IPS DF 4.7 (cell line): ENCODE measurements around the gene ARHGAP21.
"Not testable (repeated sequence)": the region's sequence is repeated elsewhere in the genome, so short reads cannot be mapped to it uniquely, and the experiment has no call there.

Experiments
- DNase-seq: peaks from one replicate; pipeline ENCODE4 v3.0.0-alpha.2; 2013; ENCODE audit warnings: low spot score; ENCODE audit errors: extremely low read depth

Gene ARHGAP21

GRCh38 chr10:24723788-24724380 lies at the start of gene ARHGAP21:
Gene ARHGAP21 (minus strand): TSS chr10:24723887. CDS start chr10:24721899, 1,988 bp downstream.
- DNase-seq = no peak

GRCh38 chr10:24771943-24772694 lies 48.4 kb upstream of the ARHGAP21 start:
- no peak for DNase-seq

- DNase-seq = not testable (repeated sequence)
These were observed 41.3 kb upstream of the ARHGAP21 start for GRCh38 chr10:24764991-24765390.

- DNase-seq = no peak
These were observed 39.4 kb upstream of the ARHGAP21 start for GRCh38 chr10:24762966-24763623.

GRCh38 chr10:24762161-24762924 lies 38.7 kb upstream of the ARHGAP21 start:
- no peak for DNase-seq

GRCh38 chr10:24759672-24760071 lies 36.0 kb upstream of the ARHGAP21 start:
- no peak for DNase-seq

- not testable (repeated sequence) for DNase-seq
These were observed 34.6 kb upstream of the ARHGAP21 start for GRCh38 chr10:24758254-24758653.

- no peak for DNase-seq
These were observed 32.6 kb upstream of the ARHGAP21 start for GRCh38 chr10:24756283-24756682.

GRCh38 chr10:24751716-24752115 lies 28.0 kb upstream of the ARHGAP21 start:
- DNase-seq = no peak

- no peak for DNase-seq
These were observed 27.0 kb upstream of the ARHGAP21 start for GRCh38 chr10:24750695-24751094.

- no peak for DNase-seq
These were observed 24.5 kb upstream of the ARHGAP21 start for GRCh38 chr10:24748214-24748613.

GRCh38 chr10:24744946-24745345 lies 21.3 kb upstream of the ARHGAP21 start:
- no peak for DNase-seq

GRCh38 chr10:24740714-24741113 lies 17.0 kb upstream of the ARHGAP21 start:
- no peak for DNase-seq

GRCh38 chr10:24737001-24737400 lies 13.3 kb upstream of the ARHGAP21 start:
- DNase-seq = no peak

GRCh38 chr10:24731942-24732341 lies 8.3 kb upstream of the ARHGAP21 start:
- no peak for DNase-seq

- no peak for DNase-seq
These were observed 7.1 kb upstream of the ARHGAP21 start for GRCh38 chr10:24730811-24731210.

GRCh38 chr10:24727786-24728185 lies 4.1 kb upstream of the ARHGAP21 start:
- DNase-seq = no peak

GRCh38 chr10:24726626-24727025 lies 2.9 kb upstream of the ARHGAP21 start:
- DNase-seq = no peak

GRCh38 chr10:24726029-24726428 lies 2.3 kb upstream of the ARHGAP21 start:
- not testable (repeated sequence) for DNase-seq

- DNase-seq = peak; percentile 76
These were observed 918 bp upstream of the ARHGAP21 start for GRCh38 chr10:24724381-24725228.

GRCh38 chr10:24723386-24723787 lies 300 bp downstream of the ARHGAP21 start:
- no peak for DNase-seq
